H1 (cell line): ENCODE results near the gene ANKRD13B. TPM values are rescaled to one million over a fixed set of nuclear protein-coding genes. Genes with fewer than 3 reads are reported as not detected.

Source experiments
- CTCF ChIA-PET: fragments of 300-600 bp; sonication (Branson Sonifier 250); formaldehyde crosslinking; loops from one replicate; lab custom pipeline; 2021; ENCODE audit not compliant: partially characterized antibody; lab: Charles Lee
- POLR2A ChIA-PET: fragments of 300-600 bp; sonication (Branson Sonifier 250); formaldehyde crosslinking; loops from one replicate; lab custom pipeline; 2021; ENCODE audit warnings: inconsistent platforms; ENCODE audit not compliant: partially characterized antibody; lab: Charles Lee
- DNase-seq, 2 experiments: peaks; one replicate each; pipeline versions ENCODE4 v3.0.0 to v3.0.0-alpha.2; 2010 to 2022; ENCODE audit warnings: low spot score in 2 of 2, low read depth in 1 of 2, mixed read lengths in 1 of 2
- FAIRE-seq: peaks from 2 replicates; lab custom pipeline; 2011; peaks lifted over from hg19 to GRCh38; lab: Jason Lieb, UNC
- H2AFZ ChIP-seq: 2 replicates; pipeline ENCODE4 v1.8.1; 2012; ENCODE audit warnings: low read length, inconsistent platforms
- H2AK5ac ChIP-seq: 2 replicates; pipeline ENCODE4 v1.6.1; 2013; ENCODE audit warnings: low read depth, low read length
- H2BK120ac ChIP-seq: replicated peaks from 2 replicates; pipeline ENCODE3; 2013; ENCODE audit warnings: low read depth, low read length, inconsistent platforms
- H2BK12ac ChIP-seq: 2 replicates; pipeline ENCODE4 v1.6.1; 2013; ENCODE audit warnings: low read depth, low read length
- H2BK15ac ChIP-seq: 2 replicates; pipeline ENCODE4 v1.6.1; 2013; ENCODE audit warnings: low read length
- H2BK20ac ChIP-seq: 2 replicates; pipeline ENCODE4 v1.6.1; 2013; ENCODE audit warnings: low read length
- H2BK5ac ChIP-seq: 2 replicates; pipeline ENCODE4 v1.6.1; 2013; ENCODE audit warnings: low read depth, low read length
- H3K14ac ChIP-seq: 2 replicates; pipeline ENCODE4 v1.6.1; 2013; ENCODE audit warnings: inconsistent platforms; ENCODE audit not compliant: insufficient read length
- H3K18ac ChIP-seq: 2 replicates; pipeline ENCODE4 v1.6.1; 2013; ENCODE audit warnings: low read length; ENCODE audit errors: extremely low read depth
- H3K23ac ChIP-seq: 2 replicates; pipeline ENCODE4 v1.6.1; 2013; ENCODE audit warnings: inconsistent platforms; ENCODE audit not compliant: insufficient read length
- H3K23me2 ChIP-seq: 2 replicates; pipeline ENCODE4 v1.6.1; 2013; ENCODE audit warnings: low read depth, low read length
- H3K27ac ChIP-seq: 2 replicates; pipeline ENCODE4 v1.6.1; 2011; ENCODE audit warnings: low read depth, low read length, inconsistent platforms
- H3K27me3 ChIP-seq, 4 experiments: replicated peaks in 1 of 4; 1 replicate in 1 of 4; 2 replicates in 3 of 4; pipeline versions ENCODE4 v1.6.1 to v1.8.1; 2011 to 2013; ENCODE audit warnings: low read length in 3 of 4, mild to moderate bottlenecking in 3 of 4, inconsistent platforms in 2 of 4, mixed read lengths in 2 of 4, moderate library complexity in 1 of 4; ENCODE audit not compliant: control insufficient read depth in 3 of 4, insufficient read depth in 3 of 4; ENCODE audit errors: extremely low read depth in 1 of 4
- H3K36me3 ChIP-seq, 4 experiments: 2 replicates each; pipeline versions ENCODE4 v1.6.1 to v1.8.1; 2011 to 2013; ENCODE audit warnings: mild to moderate bottlenecking in 4 of 4, low read length in 3 of 4, moderate library complexity in 2 of 4, control low read depth in 1 of 4, inconsistent platforms in 1 of 4; ENCODE audit not compliant: insufficient read depth in 4 of 4, control insufficient read depth in 2 of 4
- H3K4ac ChIP-seq: replicated peaks from 2 replicates; pipeline ENCODE3; 2013; ENCODE audit warnings: low read length, low read depth, mixed read lengths, inconsistent platforms; ENCODE audit not compliant: insufficient read length
- H3K4me1 ChIP-seq, 4 experiments: replicated peaks in 1 of 4; 1 replicate in 1 of 4; 2 replicates in 3 of 4; pipeline versions ENCODE4 v1.6.1 to v1.8.1; 2011 to 2013; ENCODE audit warnings: low read length in 3 of 4, inconsistent platforms in 2 of 4, mixed read lengths in 1 of 4; ENCODE audit not compliant: insufficient read depth in 4 of 4, control insufficient read depth in 3 of 4
- H3K4me2 ChIP-seq, 2 experiments: 2 replicates each; pipeline versions ENCODE4 v1.6.1 to v1.8.1; 2011 to 2013; ENCODE audit warnings: low read depth in 2 of 2, low read length in 2 of 2, control low read depth in 1 of 2, inconsistent platforms in 1 of 2, mild to moderate bottlenecking in 1 of 2; ENCODE audit not compliant: insufficient read depth in 1 of 2
- H3K4me3 ChIP-seq, 4 experiments: fragments of 200-600, 300-600 bp in 1 of 4; sonication (generic), shearing (Covaris generic), sonication (Bioruptor Twin) in 1 of 4; 2 replicates each; pipeline versions ENCODE4 v1.5.1 to v1.8.1; 2011 to 2016; ENCODE audit warnings: low read length in 4 of 4, low read depth in 3 of 4, control low read depth in 2 of 4, inconsistent platforms in 2 of 4, mild to moderate bottlenecking in 2 of 4, mixed read lengths in 1 of 4, moderate library complexity in 1 of 4; ENCODE audit not compliant: insufficient read depth in 2 of 4; ENCODE audit errors: extremely low read depth in 1 of 4
- H3K56ac ChIP-seq: replicated peaks from 2 replicates; pipeline ENCODE3; 2013; ENCODE audit warnings: low read depth, mild to moderate bottlenecking, mixed read lengths, low read length, inconsistent platforms; ENCODE audit not compliant: insufficient read length
- H3K79me1 ChIP-seq: 2 replicates; pipeline ENCODE4 v1.6.1; 2013; ENCODE audit warnings: low read depth, low read length, control low read depth
- H3K79me2 ChIP-seq, 2 experiments: 2 replicates each; pipeline versions ENCODE4 v1.6.1 to v1.8.1; 2012 to 2013; ENCODE audit warnings: low read length in 2 of 2, mild to moderate bottlenecking in 2 of 2, inconsistent platforms in 1 of 2; ENCODE audit not compliant: insufficient read depth in 2 of 2, control insufficient read depth in 1 of 2
- H3K9ac ChIP-seq, 4 experiments: replicated peaks in 1 of 4; 1 replicate in 1 of 4; 2 replicates in 3 of 4; pipeline versions ENCODE4 v1.6.1 to v1.8.1; 2011 to 2013; ENCODE audit warnings: low read depth in 3 of 4, low read length in 3 of 4, control low read depth in 2 of 4, mild to moderate bottlenecking in 2 of 4, moderate library complexity in 2 of 4, inconsistent platforms in 1 of 4; ENCODE audit errors: extremely low read depth in 1 of 4
- H3K9me3 ChIP-seq, 2 experiments: 2 replicates each; pipeline versions ENCODE4 v1.6.1 to v1.8.1; 2012 to 2013; ENCODE audit warnings: mild to moderate bottlenecking in 2 of 2, moderate library complexity in 2 of 2, control low read depth in 1 of 2, inconsistent platforms in 1 of 2, low read depth in 1 of 2, low read length in 1 of 2, mixed read lengths in 1 of 2; ENCODE audit not compliant: insufficient read depth in 2 of 2
- H4K20me1 ChIP-seq, 2 experiments: replicated peaks in 1 of 2; 2 replicates each; pipeline versions ENCODE3 to v1.8.1; 2011 to 2013; ENCODE audit warnings: inconsistent platforms in 2 of 2, low read length in 2 of 2, mild to moderate bottlenecking in 1 of 2; ENCODE audit not compliant: insufficient read depth in 2 of 2, control insufficient read depth in 1 of 2
- H4K5ac ChIP-seq: 2 replicates; pipeline ENCODE4 v1.6.1; 2013; ENCODE audit warnings: low read length, low read depth, mixed read lengths, inconsistent platforms; ENCODE audit not compliant: insufficient read length
- H4K8ac ChIP-seq: 2 replicates; pipeline ENCODE4 v1.8.0; 2013; ENCODE audit warnings: mild to moderate bottlenecking, moderate library complexity, low read length, inconsistent platforms; ENCODE audit not compliant: insufficient read depth; ENCODE audit errors: extremely low read depth
- H4K91ac ChIP-seq: replicated peaks from 2 replicates; pipeline ENCODE3; 2013; ENCODE audit warnings: low read length, mixed read lengths, inconsistent platforms; ENCODE audit not compliant: insufficient read length
- ASH2L ChIP-seq: fragments of 200-600, 300-600 bp; sonication (generic); IDR thresholded peaks from one replicate; pipeline ENCODE4 v1.7.1; 2017; ENCODE audit warnings: low read length
- CHD1 ChIP-seq: IDR thresholded peaks from 2 replicates; pipeline ENCODE4 v1.6.1; 2012; ENCODE audit warnings: low read depth, low read length, improper control_type of control experiment
- EP300 ChIP-seq, 2 experiments: IDR thresholded peaks; 1 replicate in 1 of 2; 2 replicates in 1 of 2; pipeline ENCODE4 v1.6.1; 2011 to 2012; ENCODE audit warnings: low read depth in 2 of 2, low read length in 2 of 2, mild to moderate bottlenecking in 2 of 2, borderline replicate concordance in 1 of 2, inconsistent platforms in 1 of 2, moderate library complexity in 1 of 2
- GTF2F1 ChIP-seq: IDR thresholded peaks from 2 replicates; pipeline ENCODE4 v1.6.1; 2012; ENCODE audit warnings: low read depth, low read length, improper control_type of control experiment, borderline replicate concordance
- POU5F1 ChIP-seq: IDR thresholded peaks from 2 replicates; pipeline ENCODE4 v1.6.1; 2011; ENCODE audit warnings: low read depth, mild to moderate bottlenecking, low read length, moderate library complexity
- RAD21 ChIP-seq, 2 experiments: IDR thresholded peaks in 1 of 2; conservative IDR thresholded peaks in 1 of 2; 2 replicates each; pipeline ENCODE4 v1.6.1; 2011; ENCODE audit warnings: low read depth in 2 of 2, low read length in 2 of 2, improper control_type of control experiment in 1 of 2, inconsistent platforms in 1 of 2, mild to moderate bottlenecking in 1 of 2, moderate library complexity in 1 of 2
- TAF7 ChIP-seq: optimal IDR thresholded peaks from 2 replicates; pipeline ENCODE3; 2011; ENCODE audit warnings: low read depth, mild to moderate bottlenecking, inconsistent platforms, low read length, moderate library complexity, borderline replicate concordance
- TBP ChIP-seq: IDR thresholded peaks from 2 replicates; pipeline ENCODE4 v1.6.1; 2011; ENCODE audit warnings: low read depth, low read length, improper control_type of control experiment
- USF2 ChIP-seq: IDR thresholded peaks from 2 replicates; pipeline ENCODE4 v1.6.1; 2011; ENCODE audit warnings: low read length, improper control_type of control experiment
- WGBS, 2 experiments: shearing (Covaris generic) in 1 of 2; methylation state at CpG; one replicate each; pipeline versions ENCODE4 v1.1.6 to v1.1.7; 2013 to 2015; ENCODE audit warnings: low lambda C conversion rate in 2 of 2, mixed read lengths in 2 of 2, inconsistent platforms in 1 of 2, low coverage in 1 of 2, missing lambda C conversion rate in 1 of 2; ENCODE audit not compliant: insufficient replicate concordance in 2 of 2, insufficient coverage in 1 of 2, insufficient read length in 1 of 2; ENCODE audit errors: extremely low coverage in 1 of 2, missing lambda C conversion rate in 1 of 2; 5-methylcytosine and 5-hydroxymethylcytosine counted together
- polyA plus RNA-seq, 7 experiments: library from polyadenylated mRNA; depleted of rRNA in 3 of 7; stranded (reverse) in 5 of 7; unstranded in 2 of 7; fragments of >200 nt in 5 of 7; fragments of 200-250 nt in 2 of 7; gene quantifications; 1 replicate in 5 of 7; 2 replicates in 1 of 7; 4 replicates in 1 of 7; pipeline versions ENCODE4 v1.2.1 to v1.2.3, GENCODE V29; 2011 to 2013; ENCODE audit warnings: missing spikeins in 2 of 7, mixed read lengths in 2 of 7
- total RNA-seq: library from RNA; stranded (reverse); fragmentation: NEBNext Ultra II Directional; extraction: Animal tissue kit (Norgen Biotek cat#: 25700); gene quantifications from 2 replicates; pipeline ENCODE4 v1.2.1, GENCODE V29; 2021

ANKRD13B gene
- total and polyA plus RNA-seq, 2 of the 8 experiments (the other 6 are each of a cell fraction or from before 2014, with no cell fraction given), result 16.4 to 48.5 TPM

GRCh38 chr17:29573871-29574731, 18.8 kb upstream of the ANKRD13B start:
- no peak overlapping the region for H3K14ac ChIP-seq
- WGBS, 2 experiments, result 86% methylated on average over 13 of the region's 14 CpGs; no CpG with 5 or more reads in 1 of the 2 experiments
- no peak overlapping the region for H3K4ac ChIP-seq
- H3K36me3 ChIP-seq, result peaks cover 9 to 27% (median 15%) of the 10 kb centered on the region in 4 experiments; a peak in 6 of 8 replicates
- DNase-seq (no peak), FAIRE-seq (no peak)
- H4K5ac ChIP-seq, result no peak overlapping the region
- H2BK120ac ChIP-seq, result no peak overlapping the region
- peaks cover 0 to 11% (median 5%) of the 10 kb centered on the region in 4 experiments; a peak in 4 of 7 replicates for H3K27me3 ChIP-seq
- H3K4me3 ChIP-seq, result no peak overlapping the region
- no peak overlapping the region for H4K91ac ChIP-seq
- H3K9me3 ChIP-seq, result no peaks in the 10 kb centered on the region
- H2BK12ac ChIP-seq, result no peak overlapping the region
- no peak overlapping the region for H2BK20ac ChIP-seq
- no peaks in the 10 kb centered on the region for H3K79me2 ChIP-seq
- H2AK5ac ChIP-seq, result no peak overlapping the region
- H2BK5ac ChIP-seq, result no peak overlapping the region
- H3K4me1 ChIP-seq, result peaks cover 0 to 6% (median 3%) of the 10 kb centered on the region in 4 experiments; a peak in 5 of 7 replicates
- H3K23me2 ChIP-seq, result peaks cover 1% of the 10 kb centered on the region
- no peak overlapping the region for H2AFZ ChIP-seq
- no peak overlapping the region for H3K18ac ChIP-seq
- no peak overlapping the region for H3K23ac ChIP-seq
- no peak overlapping the region for H3K27ac ChIP-seq
- peak overlapping the region; percentile 78; the same call in 1 of the 2 replicates for H4K8ac ChIP-seq
- H3K79me1 ChIP-seq, result no peaks in the 10 kb centered on the region
- POLR2A ChIA-PET, result interaction anchor here (0.8 to 2.7 kb wide), 10 partner anchors 7 to 280 kb away, joined by 3 to 8 read pairs (median 3); partner anchors contain the start of genes ABHD15 and NUFIP2
- H3K9ac ChIP-seq, result no peak overlapping the region
- no peak overlapping the region for H3K4me2 ChIP-seq
- CTCF ChIA-PET, result interaction anchor here (0.6 to 15.3 kb wide), 17 partner anchors 9 to 352 kb away, joined by 3 to 193 read pairs (median 5); partner anchors contain the start of genes ANKRD13B and CORO6
- H3K56ac ChIP-seq, result no peak overlapping the region
- H4K20me1 ChIP-seq, result peaks cover 1 to 3% of the 10 kb centered on the region in 2 experiments
- no peak overlapping the region for H2BK15ac ChIP-seq
- TF ChIP-seq USF2 (no peak), GTF2F1 (no peak), CHD1 (no peak), EP300 (IDR thresholded peaks at IDR 0.05; ENCODE audit: borderline replicate concordance in 1 of 2, low read depth in 2 of 2, low read length in 2 of 2) (no peak), ASH2L (no peak), TAF7 (no peak), RAD21 (IDR thresholded peaks at IDR 0.05 in 1 of 2, conservative IDR thresholded peaks at IDR 0.05 in 1 of 2; ENCODE audit: low read depth in 2 of 2, low read length in 2 of 2) (no peak), TBP (no peak), POU5F1 (no peak)
